Glutamatergic neuron (in vitro differentiated cells): ENCODE data around the gene RPS6KA2. TPM values are rescaled to one million over a fixed set of nuclear protein-coding genes. Genes with fewer than 3 reads are reported as not detected.

ENCODE experiments used
- DNase-seq: peaks from one replicate; pipeline ENCODE4 v3.0.0; 2022
- H3K27ac Mint-ChIP-seq: one replicate; pipeline ENCODE4 v1.8.0; 2020; ENCODE audit warnings: mild to moderate bottlenecking, mixed read lengths, inconsistent platforms; ENCODE audit not compliant: unreplicated experiment
- H3K27me3 Mint-ChIP-seq: one replicate; pipeline ENCODE4 v1.8.0; 2020; ENCODE audit warnings: mild to moderate bottlenecking, moderate library complexity, mixed read lengths, inconsistent platforms; ENCODE audit not compliant: unreplicated experiment
- H3K36me3 Mint-ChIP-seq: one replicate; pipeline ENCODE4 v1.8.0; 2020; ENCODE audit warnings: mild to moderate bottlenecking, mixed read lengths, inconsistent platforms; ENCODE audit not compliant: unreplicated experiment
- H3K4me1 Mint-ChIP-seq: one replicate; pipeline ENCODE4 v1.8.0; 2020; ENCODE audit warnings: mild to moderate bottlenecking, low read depth, mixed read lengths, inconsistent platforms; ENCODE audit not compliant: unreplicated experiment
- H3K4me3 Mint-ChIP-seq: one replicate; pipeline ENCODE4 v1.8.0; 2020; ENCODE audit warnings: mild to moderate bottlenecking, mixed read lengths, inconsistent platforms; ENCODE audit not compliant: unreplicated experiment
- H3K9me3 Mint-ChIP-seq: one replicate; pipeline ENCODE4 v1.8.0; 2020; ENCODE audit warnings: mild to moderate bottlenecking, moderate library complexity, mixed read lengths, inconsistent platforms; ENCODE audit not compliant: unreplicated experiment
- total RNA-seq: library from RNA; stranded (reverse); fragmentation: NEBNext Ultra II Directional; extraction: Animal tissue kit (Norgen Biotek cat#: 25700); gene quantifications from one replicate; pipeline ENCODE4 v1.2.1, GENCODE V29; 2021; ENCODE audit not compliant: unreplicated experiment
- TF ChIP-seq, protein P1 (sequence below): fragments of 200-600 bp; sonication (generic); IDR thresholded peaks from one replicate; pipeline ENCODE4 v1.5.0; 2021; ENCODE audit not compliant: partially characterized antibody, unreplicated experiment

RPS6KA2 gene
- total RNA-seq, 1 donor from 2014 or later = 109 TPM

DNA sequence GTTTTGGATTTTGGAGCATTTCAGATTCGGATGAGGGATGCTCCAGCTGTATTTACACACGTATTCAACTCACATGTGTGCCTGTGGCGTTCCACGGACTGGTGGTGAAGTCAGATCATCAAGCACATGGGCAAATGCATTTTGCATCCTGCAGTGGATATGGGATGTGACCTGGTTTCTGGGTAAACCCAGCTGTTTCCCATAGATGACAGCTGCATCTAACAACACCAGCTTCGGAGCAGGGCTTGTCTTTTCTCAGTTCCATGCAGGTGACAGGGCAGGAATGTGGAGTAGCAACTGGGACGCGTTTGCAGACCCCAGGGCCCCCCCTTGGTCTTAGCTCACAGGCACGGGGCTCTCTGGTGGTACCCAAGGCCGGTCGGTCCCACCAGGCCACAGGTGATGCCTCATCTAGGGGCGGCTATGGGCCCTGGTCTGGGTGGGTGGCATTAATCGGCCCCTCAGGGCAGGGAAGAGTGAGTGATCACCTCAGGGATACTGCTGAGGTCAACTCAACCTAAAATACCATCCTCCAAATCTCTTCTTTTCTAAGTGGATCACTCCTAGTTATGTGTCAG, 123.8 kb downstream of the RPS6KA2 start:
- H3K27ac Mint-ChIP-seq = no peak overlapping the region
- DNase-seq = no peak
- no peak overlapping the region for H3K4me3 Mint-ChIP-seq
- H3K36me3 Mint-ChIP-seq = peaks cover 38% of the 10 kb centered on the region
- H3K9me3 Mint-ChIP-seq = peaks cover 10% of the 10 kb centered on the region
- H3K27me3 Mint-ChIP-seq = peaks cover 15% of the 10 kb centered on the region
- TF ChIP-seq, protein P1, sequence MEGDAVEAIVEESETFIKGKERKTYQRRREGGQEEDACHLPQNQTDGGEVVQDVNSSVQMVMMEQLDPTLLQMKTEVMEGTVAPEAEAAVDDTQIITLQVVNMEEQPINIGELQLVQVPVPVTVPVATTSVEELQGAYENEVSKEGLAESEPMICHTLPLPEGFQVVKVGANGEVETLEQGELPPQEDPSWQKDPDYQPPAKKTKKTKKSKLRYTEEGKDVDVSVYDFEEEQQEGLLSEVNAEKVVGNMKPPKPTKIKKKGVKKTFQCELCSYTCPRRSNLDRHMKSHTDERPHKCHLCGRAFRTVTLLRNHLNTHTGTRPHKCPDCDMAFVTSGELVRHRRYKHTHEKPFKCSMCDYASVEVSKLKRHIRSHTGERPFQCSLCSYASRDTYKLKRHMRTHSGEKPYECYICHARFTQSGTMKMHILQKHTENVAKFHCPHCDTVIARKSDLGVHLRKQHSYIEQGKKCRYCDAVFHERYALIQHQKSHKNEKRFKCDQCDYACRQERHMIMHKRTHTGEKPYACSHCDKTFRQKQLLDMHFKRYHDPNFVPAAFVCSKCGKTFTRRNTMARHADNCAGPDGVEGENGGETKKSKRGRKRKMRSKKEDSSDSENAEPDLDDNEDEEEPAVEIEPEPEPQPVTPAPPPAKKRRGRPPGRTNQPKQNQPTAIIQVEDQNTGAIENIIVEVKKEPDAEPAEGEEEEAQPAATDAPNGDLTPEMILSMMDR = no peak
- no peaks in the 10 kb centered on the region for H3K4me1 Mint-ChIP-seq

DNA sequence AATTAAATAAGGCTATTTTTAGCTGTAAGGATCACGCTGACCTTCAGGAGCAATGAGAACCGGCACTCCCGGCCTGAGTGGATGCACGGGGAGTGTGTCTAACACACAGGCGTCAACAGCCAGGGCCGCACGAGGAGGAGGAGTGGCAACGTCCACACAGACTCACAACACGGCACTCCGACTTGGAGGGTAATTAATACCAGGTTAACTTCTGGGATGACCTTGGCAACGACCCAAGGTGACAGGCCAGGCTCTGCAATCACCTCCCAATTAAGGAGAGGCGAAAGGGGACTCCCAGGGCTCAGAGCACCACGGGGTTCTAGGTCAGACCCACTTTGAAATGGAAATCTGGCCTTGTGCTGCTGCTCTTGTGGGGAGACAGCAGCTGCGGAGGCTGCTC, 124.6 kb downstream of the RPS6KA2 start:
- Mint-ChIP-seq H3K9me3 (peaks cover 10% of the 10 kb centered on the region), H3K36me3 (peaks cover 34% of the 10 kb centered on the region), H3K4me3 (no peak overlapping the region), H3K27me3 (peaks cover 9% of the 10 kb centered on the region), H3K4me1 (no peaks in the 10 kb centered on the region), H3K27ac (no peak overlapping the region)
- no peak for DNase-seq
- TF ChIP-seq, protein P1 = no peak

DNA sequence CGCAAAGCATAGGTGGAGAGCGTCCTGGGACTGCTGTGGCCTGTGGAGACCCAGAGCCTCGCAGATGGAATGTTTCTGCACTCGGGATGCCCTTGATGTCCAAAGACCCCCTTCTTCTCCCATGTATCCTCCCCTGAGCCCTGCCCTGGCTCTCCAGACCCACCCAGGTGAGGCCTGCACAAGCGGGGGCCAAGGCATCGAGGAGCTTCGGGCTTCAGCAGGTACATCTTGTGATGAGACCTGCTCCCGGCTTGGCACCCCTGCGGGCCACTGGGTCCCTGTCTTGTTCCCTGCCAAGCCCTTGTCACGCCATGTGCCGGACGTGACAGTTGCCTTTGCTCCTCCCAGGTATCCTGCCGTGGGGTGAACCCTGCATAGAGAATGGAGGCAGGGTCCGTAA, 125.8 kb downstream of the RPS6KA2 start:
- TF ChIP-seq, protein P1 = no peak
- peaks cover 2% of the 10 kb centered on the region for H3K4me1 Mint-ChIP-seq
- DNase-seq = no peak
- H3K27me3 Mint-ChIP-seq = peaks cover 11% of the 10 kb centered on the region
- no peak overlapping the region for H3K4me3 Mint-ChIP-seq
- peaks cover 31% of the 10 kb centered on the region for H3K36me3 Mint-ChIP-seq
- H3K27ac Mint-ChIP-seq = no peak overlapping the region
- H3K9me3 Mint-ChIP-seq = peaks cover 10% of the 10 kb centered on the region

DNA sequence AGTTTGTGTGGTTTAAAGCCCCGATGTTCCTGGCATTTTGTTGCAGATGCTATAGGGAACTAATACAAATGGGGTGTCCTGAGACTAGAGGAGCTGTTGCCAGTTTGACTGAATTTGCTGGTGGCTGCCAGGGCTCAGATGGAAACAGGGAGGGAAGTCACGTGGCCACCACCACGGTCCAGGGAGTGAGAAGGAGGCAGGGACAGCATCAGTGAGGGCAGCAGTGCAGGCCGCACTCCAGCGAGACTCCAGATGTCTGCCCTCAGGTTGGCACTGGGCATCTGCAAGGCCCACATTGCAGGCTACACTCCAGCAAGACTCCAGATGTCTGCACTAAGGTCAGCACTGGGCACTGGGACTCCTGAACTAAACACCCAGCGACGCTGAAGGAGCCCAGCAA, 126.8 kb downstream of the RPS6KA2 start:
- DNase-seq = no peak
- Mint-ChIP-seq H3K9me3 (peaks cover 12% of the 10 kb centered on the region), H3K27ac (peak overlapping the region; percentile 57), H3K4me1 (peaks cover 2% of the 10 kb centered on the region), H3K27me3 (peaks cover 11% of the 10 kb centered on the region), H3K4me3 (peak overlapping the region; percentile 16), H3K36me3 (peaks cover 31% of the 10 kb centered on the region)
- TF ChIP-seq, protein P1 = no peak

DNA sequence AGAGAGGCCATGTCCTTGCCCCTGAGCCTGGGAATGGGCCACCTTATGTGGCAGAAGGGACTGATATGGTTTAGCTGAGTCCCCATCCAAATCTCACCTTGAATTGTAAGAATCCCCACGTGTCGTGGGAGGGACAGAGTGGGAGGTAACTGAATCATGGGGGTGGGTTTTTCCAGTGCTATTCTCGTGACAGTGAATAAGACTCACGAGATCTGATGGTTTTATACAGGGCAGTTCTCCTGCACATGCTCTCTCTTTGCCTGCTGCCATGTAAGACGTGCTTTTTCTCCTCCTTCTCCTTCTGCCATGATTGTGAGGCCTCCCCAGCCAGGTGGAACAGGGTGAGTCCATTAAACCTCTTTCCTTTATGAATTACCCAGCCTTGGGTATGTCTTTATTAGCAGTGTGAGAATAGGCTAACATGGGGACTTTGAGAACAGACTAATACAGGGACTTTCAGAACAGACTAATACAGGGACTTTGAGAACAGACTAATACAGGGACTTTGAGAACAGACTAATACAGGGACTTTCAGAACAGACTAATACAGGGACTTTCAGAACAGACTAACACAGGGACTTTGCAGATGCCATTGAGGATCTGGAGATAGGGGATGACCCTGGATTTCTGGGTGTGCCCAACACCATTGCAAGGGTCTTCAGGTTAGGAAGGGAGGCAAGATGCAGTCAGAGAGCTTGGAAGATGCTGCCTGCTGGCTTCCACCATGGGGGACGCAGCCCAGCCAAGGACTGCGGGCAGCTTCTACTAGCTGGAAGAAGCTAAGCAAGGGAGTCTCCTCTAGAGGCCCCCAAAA, 127.5 kb downstream of the RPS6KA2 start:
- TF ChIP-seq, protein P1 = no peak
- H3K4me1 Mint-ChIP-seq = peaks cover 6% of the 10 kb centered on the region
- no peak for DNase-seq
- no peak overlapping the region for H3K4me3 Mint-ChIP-seq
- peaks cover 11% of the 10 kb centered on the region for H3K27me3 Mint-ChIP-seq
- H3K36me3 Mint-ChIP-seq = peaks cover 29% of the 10 kb centered on the region
- peaks cover 14% of the 10 kb centered on the region for H3K9me3 Mint-ChIP-seq
- H3K27ac Mint-ChIP-seq = no peak overlapping the region
